COLO668 (cell line): ENCODE data around the gene CDH15.

Source experiments
- DNase-seq: peaks from one replicate; lab custom pipeline; 2025; ENCODE audit not compliant: unreplicated experiment; lab: John Stamatoyannopoulos, UW

Gene CDH15

GRCh38 chr16:89140401-89140800 is 31.1 kb upstream of the CDH15 start:
- no peak for DNase-seq

GRCh38 chr16:89140981-89141883 is 30.3 kb upstream of the CDH15 start:
- DNase-seq = no peak

GRCh38 chr16:89141884-89142267 is 29.7 kb upstream of the CDH15 start:
- no peak for DNase-seq

- peak; percentile 57 for DNase-seq
Observed at GRCh38 chr16:89142474-89143195, 28.9 kb upstream of the CDH15 start.

GRCh38 chr16:89143201-89143741 is 28.3 kb upstream of the CDH15 start:
- DNase-seq = no peak

- DNase-seq = no peak
Observed at GRCh38 chr16:89143911-89144675, 27.5 kb upstream of the CDH15 start.

GRCh38 chr16:89144681-89145080 is 26.9 kb upstream of the CDH15 start:
- no peak for DNase-seq

GRCh38 chr16:89145406-89146161 is 26.0 kb upstream of the CDH15 start:
- no peak for DNase-seq

- no peak for DNase-seq
Observed at GRCh38 chr16:89146211-89147005, 25.1 kb upstream of the CDH15 start.

GRCh38 chr16:89147085-89147817 is 24.3 kb upstream of the CDH15 start:
- no peak for DNase-seq

- no peak for DNase-seq
Observed at GRCh38 chr16:89149386-89149785, 22.2 kb upstream of the CDH15 start.

GRCh38 chr16:89150090-89150835 is 21.3 kb upstream of the CDH15 start:
- DNase-seq = peak; percentile 41

GRCh38 chr16:89150981-89151380 is 20.6 kb upstream of the CDH15 start:
- DNase-seq = no peak

GRCh38 chr16:89152831-89153700 is 18.5 kb upstream of the CDH15 start:
- no peak for DNase-seq

GRCh38 chr16:89153848-89154271 is 17.7 kb upstream of the CDH15 start:
- peak; percentile 35 for DNase-seq

- no peak for DNase-seq
Observed at GRCh38 chr16:89154390-89155183, 17.0 kb upstream of the CDH15 start.
